H1 (cell line): ENCODE data around the gene NPHP4. TPM values are rescaled to one million over a fixed set of nuclear protein-coding genes. Genes with fewer than 3 reads are reported as not detected.

Experiments
- KDM4A ChIP-seq: IDR thresholded peaks from one replicate; pipeline ENCODE4 v1.7.1; 2012; ENCODE audit warnings: low read depth, mild to moderate bottlenecking, moderate library complexity, low read length, inconsistent platforms; ENCODE audit not compliant: severe bottlenecking
- NANOG ChIP-seq: IDR thresholded peaks from 2 replicates; pipeline ENCODE4 v1.6.1; 2011; ENCODE audit warnings: low read length, low read depth, mild to moderate bottlenecking, inconsistent platforms; ENCODE audit not compliant: insufficient read depth, poor library complexity, severe bottlenecking
- NRF1 ChIP-seq: IDR thresholded peaks from 2 replicates; pipeline ENCODE4 v1.6.1; 2011; ENCODE audit warnings: mild to moderate bottlenecking, low read depth, low read length, improper control_type of control experiment
- PHF8 ChIP-seq: fragments of 200-600 bp; sonication (generic); conservative IDR thresholded peaks from 2 replicates; pipeline ENCODE4 v1.7.1; 2012; ENCODE audit warnings: low read depth, mild to moderate bottlenecking, inconsistent platforms, low read length, moderate library complexity
- SIN3A ChIP-seq, 2 experiments: IDR thresholded peaks in 1 of 2; conservative IDR thresholded peaks in 1 of 2; 2 replicates each; pipeline ENCODE4 v1.6.1; 2011 to 2012; ENCODE audit warnings: low read length in 2 of 2, improper control_type of control experiment in 1 of 2, low read depth in 1 of 2, mild to moderate bottlenecking in 1 of 2
- SP4 ChIP-seq: IDR thresholded peaks from 2 replicates; pipeline ENCODE4 v1.6.1; 2012; ENCODE audit warnings: low read length, inconsistent platforms
- polyA plus RNA-seq, 7 experiments: library from polyadenylated mRNA; depleted of rRNA in 3 of 7; stranded (reverse) in 5 of 7; unstranded in 2 of 7; fragments of >200 nt in 5 of 7; fragments of 200-250 nt in 2 of 7; gene quantifications; 1 replicate in 5 of 7; 2 replicates in 1 of 7; 4 replicates in 1 of 7; pipeline versions ENCODE4 v1.2.1 to v1.2.3, GENCODE V29; 2011 to 2013; ENCODE audit warnings: missing spikeins in 2 of 7, mixed read lengths in 2 of 7
- total RNA-seq: library from RNA; stranded (reverse); fragmentation: NEBNext Ultra II Directional; extraction: Animal tissue kit (Norgen Biotek cat#: 25700); gene quantifications from 2 replicates; pipeline ENCODE4 v1.2.1, GENCODE V29; 2021

Gene NPHP4
- total and polyA plus RNA-seq, 2 of the 8 experiments (the other 6 are each of a cell fraction or from before 2014, with no cell fraction given): 5.8 to 14.0 TPM

DNA sequence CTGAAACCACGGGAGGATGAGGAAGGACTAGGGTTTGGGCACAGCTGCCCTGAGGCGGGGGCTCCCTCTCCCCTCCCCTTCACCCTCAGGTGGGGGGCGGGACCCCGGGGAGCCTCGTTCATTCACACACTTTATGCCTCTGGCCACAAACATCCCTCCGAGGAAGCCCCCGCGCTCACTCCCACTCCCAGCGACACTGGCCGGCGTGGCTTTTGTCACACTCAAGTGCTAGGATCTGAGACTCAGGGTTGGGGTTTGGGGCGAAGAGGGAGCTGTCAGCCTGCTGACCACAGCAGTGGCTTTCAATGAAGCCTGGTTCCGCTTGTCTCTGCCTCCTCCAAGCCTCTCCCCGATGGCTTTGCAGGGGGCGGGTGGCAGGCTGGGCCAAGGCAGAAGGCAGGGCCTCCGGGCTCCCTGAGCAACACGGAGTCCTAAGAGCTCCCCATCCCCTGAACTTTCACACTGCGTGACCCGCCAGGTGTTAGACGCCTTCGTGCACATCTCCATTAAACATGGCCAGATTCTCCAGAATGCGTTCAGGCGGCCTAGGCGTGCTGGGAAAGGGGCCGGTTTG is 178.1 kb downstream of the NPHP4 start (continued):
- no peak for TF ChIP-seq NANOG
- no peak for TF ChIP-seq SIN3A (conservative IDR thresholded peaks at IDR 0.05 in 1 of 2, IDR thresholded peaks at IDR 0.05 in 1 of 2; ENCODE audit: low read depth in 1 of 2, low read length in 2 of 2)
- TF ChIP-seq NRF1: no peak
- no peak for TF ChIP-seq PHF8
- no peak for TF ChIP-seq KDM4A
- TF ChIP-seq SP4: no peak
- TF ChIP-seq, all 59 proteins: peak for 0
